ENCODE results near the gene IKZF3.

IKZF3 gene

DNA sequence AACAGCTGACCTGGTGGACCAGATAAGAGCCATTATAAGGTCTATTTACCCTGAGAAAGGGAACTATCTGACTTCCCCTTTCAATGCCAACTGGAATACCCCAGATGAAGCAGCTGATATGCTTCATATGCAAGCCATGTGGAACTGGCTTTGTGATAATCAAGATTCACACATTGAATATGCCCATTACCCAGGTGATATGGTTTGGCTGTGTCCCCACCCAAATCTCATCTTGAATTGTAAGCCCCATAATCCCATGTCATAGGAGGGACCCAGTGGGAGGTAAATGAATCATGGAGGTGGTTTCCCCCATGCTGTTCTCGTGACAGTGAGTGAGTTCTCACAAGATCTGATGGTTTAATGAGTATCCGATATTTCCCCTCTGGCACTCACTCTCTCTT is 42.1 kb downstream of the IKZF3 start:
- no peak overlapping the region for H3K27ac ChIP-seq
- TF ChIP-seq, protein P1, sequence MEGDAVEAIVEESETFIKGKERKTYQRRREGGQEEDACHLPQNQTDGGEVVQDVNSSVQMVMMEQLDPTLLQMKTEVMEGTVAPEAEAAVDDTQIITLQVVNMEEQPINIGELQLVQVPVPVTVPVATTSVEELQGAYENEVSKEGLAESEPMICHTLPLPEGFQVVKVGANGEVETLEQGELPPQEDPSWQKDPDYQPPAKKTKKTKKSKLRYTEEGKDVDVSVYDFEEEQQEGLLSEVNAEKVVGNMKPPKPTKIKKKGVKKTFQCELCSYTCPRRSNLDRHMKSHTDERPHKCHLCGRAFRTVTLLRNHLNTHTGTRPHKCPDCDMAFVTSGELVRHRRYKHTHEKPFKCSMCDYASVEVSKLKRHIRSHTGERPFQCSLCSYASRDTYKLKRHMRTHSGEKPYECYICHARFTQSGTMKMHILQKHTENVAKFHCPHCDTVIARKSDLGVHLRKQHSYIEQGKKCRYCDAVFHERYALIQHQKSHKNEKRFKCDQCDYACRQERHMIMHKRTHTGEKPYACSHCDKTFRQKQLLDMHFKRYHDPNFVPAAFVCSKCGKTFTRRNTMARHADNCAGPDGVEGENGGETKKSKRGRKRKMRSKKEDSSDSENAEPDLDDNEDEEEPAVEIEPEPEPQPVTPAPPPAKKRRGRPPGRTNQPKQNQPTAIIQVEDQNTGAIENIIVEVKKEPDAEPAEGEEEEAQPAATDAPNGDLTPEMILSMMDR (conservative IDR thresholded peaks at IDR 0.05) = no peak

DNA sequence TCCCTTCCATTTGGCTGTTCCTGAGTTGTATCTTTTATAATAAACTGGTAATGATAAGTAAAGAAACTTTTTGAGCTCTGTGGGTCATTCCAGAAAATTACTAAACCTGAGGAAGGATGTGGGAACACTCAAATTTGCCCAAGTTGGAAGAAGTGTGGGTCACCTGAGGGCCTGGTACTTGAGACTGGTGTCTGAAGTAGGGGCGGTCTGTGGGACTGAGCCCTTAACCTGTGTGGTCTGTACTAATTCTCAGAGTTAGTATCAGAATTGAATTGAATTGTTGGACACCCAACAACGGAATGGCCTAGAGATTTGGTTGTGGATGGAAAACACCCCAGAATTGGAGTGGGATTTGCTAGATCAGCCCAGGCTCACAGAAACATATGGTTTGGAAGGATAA is 43.1 kb downstream of the IKZF3 start:
- TF ChIP-seq, protein P1 (conservative IDR thresholded peaks at IDR 0.05) = no peak
- no peak overlapping the region for H3K27ac ChIP-seq

DNA sequence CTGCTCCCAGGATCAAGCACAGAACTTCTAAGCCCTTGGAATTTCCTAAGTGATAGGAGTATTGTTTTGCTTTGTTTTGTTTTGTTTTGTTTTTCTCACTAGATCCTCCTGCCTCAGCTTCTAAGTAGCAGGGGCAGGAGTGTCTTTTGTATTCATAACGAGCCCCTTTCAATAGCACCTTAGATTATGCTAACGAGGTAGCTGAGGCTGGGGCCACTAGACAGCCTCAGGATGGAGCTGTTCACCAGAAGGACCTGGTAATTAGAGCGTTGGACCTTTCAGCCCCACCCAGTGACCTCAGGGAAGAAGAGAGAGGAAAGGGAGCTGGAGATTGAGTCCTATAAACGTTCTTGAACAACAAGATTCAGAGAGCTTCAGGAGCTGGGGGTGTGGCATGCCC is 43.6 kb downstream of the IKZF3 start:
- TF ChIP-seq, protein P1 (conservative IDR thresholded peaks at IDR 0.05) = no peak
- H3K27ac ChIP-seq = no peak overlapping the region

DNA sequence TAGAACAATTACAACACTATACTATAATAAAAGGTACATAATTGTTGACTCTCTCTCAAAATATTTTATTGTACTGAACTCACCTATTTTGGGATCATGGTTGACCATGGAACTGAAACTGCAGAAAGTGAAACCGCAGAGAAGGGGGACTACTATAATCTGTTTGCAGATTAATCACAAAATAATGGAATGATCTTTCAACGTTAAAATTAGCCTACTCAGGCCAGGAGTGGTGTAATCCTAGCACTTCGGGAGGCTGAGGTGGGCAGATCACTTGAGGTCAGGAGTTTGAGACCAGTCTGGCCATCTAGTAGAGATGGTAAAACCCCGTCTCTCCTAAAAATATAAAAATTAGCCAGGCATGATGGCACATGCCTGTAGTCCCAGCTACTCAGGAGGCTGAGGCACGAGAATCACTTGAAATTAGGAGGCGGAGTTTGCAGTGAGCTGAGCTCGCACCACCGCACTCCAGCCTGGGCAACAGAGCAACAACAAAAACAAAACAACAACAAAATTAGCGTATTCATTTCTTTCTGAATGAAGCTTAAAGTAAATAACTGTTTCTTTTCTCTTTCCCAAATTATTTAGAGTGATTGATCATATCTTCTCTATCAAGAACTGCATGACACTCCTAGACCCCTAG is 45.6 kb downstream of the IKZF3 start:
- H3K27ac ChIP-seq = no peak overlapping the region
- TF ChIP-seq, protein P1 (conservative IDR thresholded peaks at IDR 0.05) = no peak

DNA sequence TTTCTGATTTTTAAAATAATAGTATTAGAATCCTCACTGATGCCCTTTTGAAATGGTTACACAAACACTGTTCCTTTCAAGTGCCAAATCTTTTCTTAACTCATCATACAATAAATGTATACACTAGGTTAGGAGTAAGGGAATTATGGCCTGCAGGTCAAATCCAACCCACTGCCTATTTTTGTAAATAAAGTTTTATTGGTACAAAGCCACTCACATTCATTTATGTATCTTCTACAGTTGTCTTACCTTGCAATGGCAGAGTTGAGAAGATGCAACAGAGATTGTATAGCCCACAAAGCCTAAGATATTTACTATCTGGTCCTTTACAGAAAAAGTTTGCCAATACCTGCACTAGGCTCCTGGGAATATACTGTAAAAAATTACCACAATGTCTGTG is 47.8 kb downstream of the IKZF3 start:
- H3K27ac ChIP-seq = no peak overlapping the region
- TF ChIP-seq, protein P1 (conservative IDR thresholded peaks at IDR 0.05) = no peak

DNA sequence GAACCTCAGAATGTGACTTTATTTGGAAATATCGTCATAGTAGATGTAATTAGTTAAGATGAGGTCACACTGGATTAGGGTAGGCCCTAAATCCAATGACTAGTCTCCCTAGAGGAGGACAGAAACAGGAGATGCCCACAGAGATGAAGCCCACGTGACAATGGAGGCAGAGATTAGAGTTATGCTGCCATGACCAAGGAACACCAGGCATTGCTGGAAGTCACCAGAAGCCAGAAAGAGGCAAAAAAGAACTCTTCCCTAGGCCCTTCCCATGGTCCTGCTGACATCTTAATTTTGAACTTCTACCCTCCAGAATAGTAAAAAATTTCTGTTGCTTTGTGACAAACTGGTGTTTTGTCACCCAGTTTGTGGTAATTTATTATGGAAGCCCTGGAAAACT is 49.6 kb downstream of the IKZF3 start:
- no peak overlapping the region for H3K27ac ChIP-seq
- TF ChIP-seq, protein P1 (conservative IDR thresholded peaks at IDR 0.05) = no peak

DNA sequence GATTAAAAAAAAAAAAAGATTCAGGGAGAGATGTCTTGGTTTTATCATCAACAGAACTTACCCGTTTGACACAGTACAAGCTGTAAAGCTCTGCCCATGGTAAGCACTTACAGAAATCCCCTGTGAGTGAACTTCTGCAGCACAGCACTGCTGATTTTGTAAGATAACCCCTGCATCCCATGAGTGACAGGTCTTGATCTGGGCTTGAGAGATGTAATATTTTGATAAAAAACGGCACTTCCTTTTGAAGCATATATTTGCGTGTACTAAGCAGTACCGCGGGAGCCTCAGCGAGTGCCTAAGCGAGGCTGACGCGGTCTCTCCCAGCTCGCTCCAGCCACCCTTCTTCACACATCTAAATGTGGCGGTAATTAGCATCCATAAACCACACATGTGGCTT is 50.5 kb downstream of the IKZF3 start:
- TF ChIP-seq, protein P1 (conservative IDR thresholded peaks at IDR 0.05) = no peak

More for the DNA sequence above, 50.5 kb downstream of the IKZF3 start:
- peak overlapping the region; percentile 77 for H3K27ac ChIP-seq

All from VCaP (cell line).